Prostate gland (tissue), 2 donors: Measurements from ENCODE around the gene GALK1.

Experiments
- CTCF ChIP-seq, 4 experiments: fragments of 200-600 bp in 2 of 4; fragments of 450-650 bp in 2 of 4; sonication (generic) in 2 of 4; IDR thresholded peaks; 1 replicate in 3 of 4; 2 replicates in 1 of 4; pipeline ENCODE4 v1.5.1; 2016 to 2019; ENCODE audit warnings: antibody characterized with exemption in 4 of 4, mild to moderate bottlenecking in 2 of 4, moderate library complexity in 2 of 4
- POLR2A ChIP-seq: fragments of 450-650 bp; IDR thresholded peaks from one replicate; pipeline ENCODE4 v1.6.1; 2016; ENCODE audit warnings: antibody characterized with exemption, mild to moderate bottlenecking
- POLR2AphosphoS5 ChIP-seq: sonication (generic); formaldehyde crosslinking; IDR thresholded peaks from one replicate; pipeline ENCODE4 v1.6.1; 2017; ENCODE audit warnings: antibody characterized with exemption

- no peak for TF ChIP-seq CTCF (IDR thresholded peaks at IDR 0.05)
- TF ChIP-seq POLR2A = no peak
- no peak for TF ChIP-seq POLR2AphosphoS5
Observed at GRCh38 chr17:75752405-75752709, 12.6 kb downstream of the GALK1 start.
